GM12878 (cell line): ENCODE measurements around the gene MEGF11. TPM values are rescaled to one million over a fixed set of nuclear protein-coding genes. Genes with fewer than 3 reads are reported as not detected.

Source experiments
- ATAC-seq: fragments of 200-7000 bp; cut with Tn5 transposase; 3 replicates; pipeline ENCODE4 v1.9.1; 2020; ENCODE audit warnings: mild to moderate bottlenecking, moderate library complexity
- BruUV-seq: library from RNA; stranded (reverse); fragments of 400-500 nt; replicated peaks from 2 replicates; lab custom pipeline; 2021; lab: Mats Ljungman, UMichigan
- CTCF ChIA-PET: fragments of 300-600 bp; sonication (Branson Sonifier 250); formaldehyde crosslinking; extraction: SDS; loops from one replicate; lab custom pipeline; 2021; ENCODE audit warnings: inconsistent platforms; lab: Yijun Ruan, JAX
- POLR2A ChIA-PET: fragments of 350-600 bp; formaldehyde crosslinking; extraction: SDS; loops from one replicate; lab custom pipeline; 2021; ENCODE audit warnings: inconsistent platforms; lab: Charles Lee
- RAD21 ChIA-PET: fragments of 300-600 bp; sonication (Branson Sonifier 250); formaldehyde crosslinking; loops from one replicate; lab custom pipeline; 2023; ENCODE audit warnings: antibody characterized with exemption; ENCODE audit not compliant: unreplicated experiment; lab: Charles Lee
- SMC1A ChIA-PET: fragments of 300-600 bp; sonication (Branson Sonifier 250); formaldehyde crosslinking; loops from one replicate; lab custom pipeline; 2023; ENCODE audit not compliant: unreplicated experiment, uncharacterized antibody; lab: Charles Lee
- DNase-seq: peaks from one replicate; pipeline ENCODE4 v3.0.0-alpha.2; 2011; ENCODE audit warnings: low read depth, low spot score
- FAIRE-seq: peaks from 3 replicates; lab custom pipeline; 2011; peaks lifted over from hg19 to GRCh38; lab: Jason Lieb, UNC
- H2AFZ ChIP-seq: 2 replicates; pipeline ENCODE4 v1.6.0; 2011; ENCODE audit warnings: low read depth, low read length, control low read depth; ENCODE audit not compliant: control insufficient read depth
- H3K27ac ChIP-seq: 2 replicates; pipeline ENCODE4 v1.5.1; 2011; ENCODE audit warnings: control low read depth; ENCODE audit not compliant: control insufficient read depth, insufficient read depth
- H3K27me3 ChIP-seq, 2 experiments: replicated peaks in 1 of 2; 2 replicates each; pipeline versions ENCODE4 v1.6.0 to v1.6.1; 2011; ENCODE audit warnings: low read length in 1 of 2; ENCODE audit not compliant: control insufficient read depth in 2 of 2, insufficient read depth in 2 of 2
- H3K36me3 ChIP-seq, 2 experiments: 2 replicates each; pipeline ENCODE4 v1.5.1; 2011; ENCODE audit warnings: low read length in 1 of 2; ENCODE audit not compliant: control insufficient read depth in 2 of 2, insufficient read depth in 2 of 2
- H3K4me1 ChIP-seq: 2 replicates; pipeline ENCODE4 v1.6.1; 2011; ENCODE audit warnings: mild to moderate bottlenecking, low read length, moderate library complexity, mixed read lengths; ENCODE audit not compliant: control insufficient read depth, insufficient read depth
- H3K4me2 ChIP-seq: 2 replicates; pipeline ENCODE4 v1.6.0; 2011; ENCODE audit warnings: control low read depth; ENCODE audit not compliant: control insufficient read depth, insufficient read depth
- H3K4me3 ChIP-seq: fragments of 200-600 bp; sonication (generic); 2 replicates; pipeline ENCODE4 v1.5.1; 2016
- H3K79me2 ChIP-seq: 2 replicates; pipeline ENCODE4 v1.6.0; 2011; ENCODE audit warnings: low read length; ENCODE audit not compliant: control insufficient read depth, insufficient read depth
- H3K9ac ChIP-seq: 2 replicates; pipeline ENCODE4 v1.8.0; 2011; ENCODE audit warnings: low read length, control low read depth, mixed read lengths; ENCODE audit not compliant: control insufficient read depth, insufficient read depth
- H3K9me3 ChIP-seq: replicated peaks from 3 replicates; pipeline ENCODE4 v1.5.1; 2011; ENCODE audit warnings: mild to moderate bottlenecking, low read length; ENCODE audit not compliant: control insufficient read depth, insufficient read depth
- H4K20me1 ChIP-seq: 2 replicates; pipeline ENCODE4 v1.6.0; 2011; ENCODE audit not compliant: control insufficient read depth, insufficient read depth
- BHLHE40 ChIP-seq, 2 experiments: fragments of 450-650 bp in 1 of 2; IDR thresholded peaks; 2 replicates each; pipeline ENCODE4 v1.6.1; 2011 to 2017; ENCODE audit warnings: low read depth in 2 of 2, borderline replicate concordance in 1 of 2, improper control_type of control experiment in 1 of 2, low read length in 1 of 2, mild to moderate bottlenecking in 1 of 2
- CBFB ChIP-seq: IDR thresholded peaks from 2 replicates; pipeline ENCODE4 v1.6.1; 2016; ENCODE audit warnings: antibody characterized with exemption, low read depth
- GABPA ChIP-seq: IDR thresholded peaks from 2 replicates; pipeline ENCODE4 v1.6.1; 2014; ENCODE audit warnings: antibody characterized with exemption, low read depth, mild to moderate bottlenecking, inconsistent platforms
- GATAD2B ChIP-seq: fragments of 450-650 bp; conservative IDR thresholded peaks from 2 replicates; pipeline ENCODE4 v1.6.1; 2017; ENCODE audit warnings: low read depth, mild to moderate bottlenecking, moderate library complexity
- IRF3 ChIP-seq: fragments of 450-650 bp; IDR thresholded peaks from 2 replicates; pipeline ENCODE4 v1.6.1; 2014; ENCODE audit warnings: mild to moderate bottlenecking
- JUND ChIP-seq: IDR thresholded peaks from 2 replicates; pipeline ENCODE4 v1.6.1; 2012; ENCODE audit warnings: low read depth, mild to moderate bottlenecking, low read length, improper control_type of control experiment, moderate library complexity
- MTA3 ChIP-seq: IDR thresholded peaks from 2 replicates; pipeline ENCODE4 v1.6.1; 2012; ENCODE audit warnings: low read length, inconsistent platforms, borderline replicate concordance
- PBX3 ChIP-seq: IDR thresholded peaks from 2 replicates; pipeline ENCODE4 v1.6.1; 2011; ENCODE audit warnings: mild to moderate bottlenecking, low read depth, low read length, moderate library complexity; ENCODE audit not compliant: insufficient replicate concordance
- POLR2AphosphoS5 ChIP-seq: IDR thresholded peaks from 2 replicates; pipeline ENCODE4 v1.6.1; 2011; ENCODE audit warnings: mild to moderate bottlenecking, low read length, inconsistent platforms
- SMAD1 ChIP-seq: fragments of 450-650 bp; IDR thresholded peaks from 2 replicates; pipeline ENCODE4 v1.6.1; 2018; ENCODE audit warnings: mild to moderate bottlenecking, low read depth; ENCODE audit not compliant: partially characterized antibody
- SREBF2 ChIP-seq: IDR thresholded peaks from 2 replicates; pipeline ENCODE4 v1.6.1; 2012; ENCODE audit warnings: mild to moderate bottlenecking, low read length
- YBX1 ChIP-seq: fragments of 450-650 bp; IDR thresholded peaks from 2 replicates; pipeline ENCODE4 v1.6.1; 2016; ENCODE audit warnings: antibody characterized with exemption
- WGBS: methylation state at CpG from one replicate; pipeline ENCODE4 v1.1.6; 2016; ENCODE audit warnings: low lambda C conversion rate; ENCODE audit not compliant: insufficient replicate concordance, insufficient coverage; ENCODE audit errors: missing lambda C conversion rate; 5-methylcytosine and 5-hydroxymethylcytosine counted together
- in situ Hi-C: fragments of 300-500 bp; cut with MboI; formaldehyde crosslinking; loops from 9 replicates; pipeline ENCODE4 v1.14.3; 2018; ENCODE audit warnings: mixed read lengths
- intact Hi-C: fragments of 100-400 bp; cut with micrococcal nuclease; formaldehyde crosslinking; loops from one replicate; pipeline ENCODE4 v1.14.2; 2022; ENCODE audit not compliant: unreplicated experiment
- polyA plus RNA-seq, 11 experiments: library from polyadenylated mRNA; depleted of rRNA in 4 of 11; unstranded in 6 of 11; stranded (reverse) in 5 of 11; fragments of >200 nt; fragmentation: Nextera tagmentation in 4 of 11; fragmentation: Illumina TruSeq in 1 of 11; extraction: Ambion mirVana in 4 of 11; extraction: Trizol in 1 of 11; gene quantifications; 1 replicate in 1 of 11; 2 replicates in 10 of 11; pipeline versions ENCODE4 v1.2.1 to v1.2.3, GENCODE V29; 2011 to 2016; ENCODE audit warnings: inconsistent platforms in 2 of 11, missing spikeins in 2 of 11, low read depth in 1 of 11
- total RNA-seq, 4 experiments: library from RNA; depleted of rRNA in 3 of 4; stranded (reverse); fragments of >200 nt in 3 of 4; fragmentation: Illumina TruSeq in 1 of 4; extraction: Trizol in 1 of 4; gene quantifications; 2 replicates each; pipeline versions ENCODE4 v1.2.1 to v1.2.3, GENCODE V29; 2013 to 2021
- TF ChIP-seq, protein P1 (sequence below): fragments of 450-650 bp; IDR thresholded peaks from 2 replicates; pipeline ENCODE4 v1.6.1; 2017; ENCODE audit warnings: mild to moderate bottlenecking, low read depth, inconsistent platforms; ENCODE audit not compliant: poor library complexity, severe bottlenecking

Gene MEGF11
- total and polyA plus RNA-seq, 10 of the 15 experiments (the other 5 are each of a cell fraction or from before 2014, with no cell fraction given): 0.03 to 1.7 (median 0.49) TPM

DNA sequence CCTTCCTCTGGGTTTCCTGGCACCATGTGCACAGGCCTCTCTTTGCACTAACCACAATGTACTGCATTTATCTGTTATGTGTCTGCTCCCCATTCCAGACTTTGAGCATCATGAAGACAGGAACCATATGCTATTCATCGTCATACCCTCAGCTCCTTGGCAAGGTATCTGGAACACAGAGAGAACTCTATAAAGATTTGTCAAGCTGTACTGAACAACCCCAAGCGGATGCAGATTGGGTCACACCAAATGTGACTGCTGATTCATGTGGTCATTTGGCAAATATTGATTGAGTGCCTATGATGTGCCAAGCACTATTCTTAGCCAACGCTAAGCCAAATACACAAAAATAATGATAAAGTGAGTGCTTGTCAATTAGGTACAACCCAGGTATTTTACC is 7.5 kb upstream of the MEGF11 start (continued):
- TF ChIP-seq MTA3: no peak

DNA sequence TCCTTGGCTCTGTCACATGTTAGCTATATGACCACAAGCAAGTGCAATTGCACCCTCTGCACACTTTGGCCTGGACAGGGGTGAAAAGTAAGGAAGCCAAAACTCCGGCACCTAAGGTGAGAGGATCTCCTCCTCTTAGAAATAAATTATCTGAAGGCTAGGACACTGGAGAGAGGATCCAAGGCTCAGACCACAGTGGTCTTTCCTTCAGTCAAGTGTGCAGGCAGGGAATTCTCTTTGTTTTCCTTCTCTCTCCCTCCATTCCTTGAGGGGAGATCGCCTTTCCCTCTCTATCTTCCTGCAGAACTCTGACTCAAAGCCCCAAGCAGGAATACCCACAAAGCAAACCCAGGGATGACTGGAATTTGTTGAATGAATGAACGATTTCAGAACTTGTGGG is 3.1 kb upstream of the MEGF11 start:
- TF ChIP-seq POLR2AphosphoS5 (no peak), IRF3 (no peak), SREBF2 (no peak), SMAD1 (no peak), JUND (no peak), BHLHE40 (IDR thresholded peaks at IDR 0.05; ENCODE audit: borderline replicate concordance in 1 of 2, low read depth in 2 of 2, low read length in 1 of 2) (no peak), GATAD2B (no peak), YBX1 (no peak), PBX3 (no peak), GABPA (no peak), CBFB (no peak)
- TF ChIP-seq, protein P1, sequence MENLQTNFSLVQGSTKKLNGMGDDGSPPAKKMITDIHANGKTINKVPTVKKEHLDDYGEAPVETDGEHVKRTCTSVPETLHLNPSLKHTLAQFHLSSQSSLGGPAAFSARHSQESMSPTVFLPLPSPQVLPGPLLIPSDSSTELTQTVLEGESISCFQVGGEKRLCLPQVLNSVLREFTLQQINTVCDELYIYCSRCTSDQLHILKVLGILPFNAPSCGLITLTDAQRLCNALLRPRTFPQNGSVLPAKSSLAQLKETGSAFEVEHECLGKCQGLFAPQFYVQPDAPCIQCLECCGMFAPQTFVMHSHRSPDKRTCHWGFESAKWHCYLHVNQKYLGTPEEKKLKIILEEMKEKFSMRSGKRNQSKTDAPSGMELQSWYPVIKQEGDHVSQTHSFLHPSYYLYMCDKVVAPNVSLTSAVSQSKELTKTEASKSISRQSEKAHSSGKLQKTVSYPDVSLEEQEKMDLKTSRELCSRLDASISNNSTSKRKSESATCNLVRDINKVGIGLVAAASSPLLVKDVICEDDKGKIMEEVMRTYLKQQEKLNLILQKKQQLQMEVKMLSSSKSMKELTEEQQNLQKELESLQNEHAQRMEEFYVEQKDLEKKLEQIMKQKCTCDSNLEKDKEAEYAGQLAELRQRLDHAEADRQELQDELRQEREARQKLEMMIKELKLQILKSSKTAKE: no peak
- no TSS peak for BruUV-seq
- WGBS: 18% methylated on average over 3 of the region's 3 CpGs
- Histone ChIP-seq H3K4me1 (peaks cover 3% of the 10 kb centered on the region; the same call in 1 of the 2 replicates), H3K9ac (no peak overlapping the region), H3K4me3 (no peak overlapping the region), H3K79me2 (no peaks in the 10 kb centered on the region), H3K27ac (no peak overlapping the region), H3K9me3 (no peaks in the 10 kb centered on the region), H3K27me3 (peaks cover 16 to 31% of the 10 kb centered on the region in 2 experiments), H3K36me3 (no peaks in the 10 kb centered on the region), H4K20me1 (no peaks in the 10 kb centered on the region), H3K4me2 (no peak overlapping the region), H2AFZ (no peak overlapping the region)
- no peak for FAIRE-seq
- RAD21 ChIA-PET: no interaction called here
- CTCF ChIA-PET: no interaction called here
- DNase-seq: no peak
- ATAC-seq: no peak
- intact Hi-C loops: no loop called here
- in situ Hi-C loops: no loop called here
- SMC1A ChIA-PET: no interaction called here
- POLR2A ChIA-PET: no interaction called here
